Measurements from ENCODE around the gene HS6ST1.

The HS6ST1 gene

GRCh38 chr2:128298286-128298685 is 20.4 kb downstream of the HS6ST1 start:
- DNase-seq = no peak

GRCh38 chr2:128293870-128294455 is 24.7 kb downstream of the HS6ST1 start:
- no peak for DNase-seq

- DNase-seq = no peak
Measured at GRCh38 chr2:128293426-128293755, 25.3 kb downstream of the HS6ST1 start.

- DNase-seq = no peak
Measured at GRCh38 chr2:128292599-128293425, 25.9 kb downstream of the HS6ST1 start.

GRCh38 chr2:128291844-128292598 is 26.6 kb downstream of the HS6ST1 start:
- DNase-seq = no peak

- DNase-seq = no peak
Measured at GRCh38 chr2:128291161-128291843, 27.4 kb downstream of the HS6ST1 start.

GRCh38 chr2:128290356-128290755 is 28.3 kb downstream of the HS6ST1 start:
- DNase-seq = no peak

GRCh38 chr2:128289439-128289838 is 29.2 kb downstream of the HS6ST1 start:
- no peak for DNase-seq

GRCh38 chr2:128288781-128289180 is 29.9 kb downstream of the HS6ST1 start:
- DNase-seq = no peak

- DNase-seq = no peak
Measured at GRCh38 chr2:128287780-128288735, 30.6 kb downstream of the HS6ST1 start.

- DNase-seq = no peak
Measured at GRCh38 chr2:128286905-128287779, 31.5 kb downstream of the HS6ST1 start.

GRCh38 chr2:128286011-128286721 is 32.5 kb downstream of the HS6ST1 start:
- no peak for DNase-seq

- DNase-seq = no peak
Measured at GRCh38 chr2:128285329-128285931, 33.2 kb downstream of the HS6ST1 start.

- DNase-seq = no peak
Measured at GRCh38 chr2:128284841-128285240, 33.8 kb downstream of the HS6ST1 start.

GRCh38 chr2:128284037-128284441 is 34.6 kb downstream of the HS6ST1 start:
- no peak for DNase-seq

- DNase-seq = no peak
Measured at GRCh38 chr2:128282976-128283810, 35.5 kb downstream of the HS6ST1 start.

GRCh38 chr2:128282246-128282975 is 36.3 kb downstream of the HS6ST1 start:
- no peak for DNase-seq

- no peak for DNase-seq
Measured at GRCh38 chr2:128281852-128282245, 36.8 kb downstream of the HS6ST1 start.
